A549 (cell line): ENCODE data around the gene NRXN3. TPM values are rescaled to one million over a fixed set of nuclear protein-coding genes. Genes with fewer than 3 reads are reported as not detected.

Experiments
- ATAC-seq, 2 experiments: fragments of 200-7000 bp in 1 of 2; fragments of >200 bp in 1 of 2; cut with Nextera tagmentation in 1 of 2; cut with Tn5 transposase in 1 of 2; 3 replicates each; pipeline versions ENCODE4 v1.8.0 to v1.9.1; 2018 to 2020; ENCODE audit warnings: mild to moderate bottlenecking in 1 of 2, moderate library complexity in 1 of 2
- CTCF ChIA-PET: fragments of 300-600 bp; sonication (Branson Sonifier 250); formaldehyde crosslinking; extraction: SDS; loops from one replicate; lab custom pipeline; 2021; ENCODE audit warnings: antibody characterized with exemption, inconsistent platforms; lab: Yijun Ruan, JAX
- POLR2A ChIA-PET: fragments of 350-600 bp; formaldehyde crosslinking; extraction: SDS; loops from one replicate; lab custom pipeline; 2021; ENCODE audit warnings: antibody characterized with exemption, inconsistent platforms; lab: Yijun Ruan, JAX
- DNase-seq, 2 experiments: peaks; one replicate each; pipeline versions ENCODE4 v3.0.0 to v3.0.0-alpha.2; 2011 to 2016; ENCODE audit warnings: low read depth in 1 of 2, low spot score in 1 of 2
- FAIRE-seq: peaks from 2 replicates; lab custom pipeline; 2011; peaks lifted over from hg19 to GRCh38; lab: Jason Lieb, UNC
- H3K27ac ChIP-seq, 2 experiments: fragments of >200 bp; sonication (Bioruptor Twin); formaldehyde crosslinking; 3 replicates each; pipeline ENCODE4 v1.5.1; 2016 to 2017
- H3K4me1 ChIP-seq: fragments of >200 bp; sonication (Bioruptor Twin); formaldehyde crosslinking; 3 replicates; pipeline ENCODE4 v1.6.1; 2016
- H3K4me2 ChIP-seq: fragments of >200 bp; sonication (Bioruptor Twin); formaldehyde crosslinking; 3 replicates; pipeline ENCODE4 v1.6.1; 2016
- H3K4me3 ChIP-seq: fragments of >200 bp; sonication (Bioruptor Twin); formaldehyde crosslinking; 3 replicates; pipeline ENCODE4 v1.5.1; 2016
- H3K9me3 ChIP-seq: fragments of >200 bp; sonication (Bioruptor Twin); formaldehyde crosslinking; 3 replicates; pipeline ENCODE4 v1.6.1; 2016
- BCL3 ChIP-seq: fragments of >200 bp; sonication (Bioruptor Twin); formaldehyde crosslinking; IDR thresholded peaks from 3 replicates; pipeline ENCODE4 v1.6.1; 2016
- BHLHE40 ChIP-seq: IDR thresholded peaks from 2 replicates; pipeline ENCODE4 v1.6.1; 2012; ENCODE audit warnings: low read depth, low read length, inconsistent platforms
- CBX2 ChIP-seq: fragments of 200-600 bp; sonication (generic); IDR thresholded peaks from 2 replicates; pipeline ENCODE4 v1.6.1; 2016; ENCODE audit warnings: low read depth, mild to moderate bottlenecking, borderline replicate concordance
- HDAC2 ChIP-seq: fragments of 200-600 bp; sonication (generic); IDR thresholded peaks from 2 replicates; pipeline ENCODE4 v1.6.1; 2016
- HMGXB4 ChIP-seq: fragments of 250-450 bp; sonication (Bioruptor Pico); IDR thresholded peaks from 2 replicates; pipeline ENCODE4 v1.5.0; 2021; ENCODE audit warnings: mild to moderate bottlenecking, moderate library complexity, borderline replicate concordance
- KDM5A ChIP-seq: fragments of 200-600 bp; sonication (generic); IDR thresholded peaks from 2 replicates; pipeline ENCODE4 v1.6.1; 2016; ENCODE audit warnings: antibody characterized with exemption, mild to moderate bottlenecking
- MAX ChIP-seq: IDR thresholded peaks from 2 replicates; pipeline ENCODE4 v1.6.1; 2012
- NPAS2 ChIP-seq: fragments of 250-450 bp; sonication (Bioruptor Pico); IDR thresholded peaks from 2 replicates; pipeline ENCODE4 v1.8.0; 2022; ENCODE audit warnings: mild to moderate bottlenecking, moderate library complexity, borderline replicate concordance
- POLR2A ChIP-seq: IDR thresholded peaks from 2 replicates; pipeline ENCODE4 v1.6.1; 2012; ENCODE audit warnings: mild to moderate bottlenecking, low read length
- POLR2AphosphoS2 ChIP-seq: conservative IDR thresholded peaks from 2 replicates; pipeline ENCODE4 v1.6.1; 2012; ENCODE audit warnings: low read length, improper control_type of control experiment, inconsistent platforms
- REST ChIP-seq: fragments of 200-600 bp; sonication (generic); IDR thresholded peaks from 2 replicates; pipeline ENCODE4 v1.6.1; 2016; ENCODE audit warnings: antibody characterized with exemption, mild to moderate bottlenecking, moderate library complexity
- RFX5 ChIP-seq: fragments of 450-650 bp; IDR thresholded peaks from 2 replicates; pipeline ENCODE4 v1.7.1; 2014; ENCODE audit warnings: antibody characterized with exemption, mild to moderate bottlenecking, moderate library complexity
- RNF2 ChIP-seq: fragments of 200-600 bp; sonication (generic); IDR thresholded peaks from 2 replicates; pipeline ENCODE4 v1.6.1; 2016; ENCODE audit warnings: low read depth, mild to moderate bottlenecking, antibody characterized with exemption, moderate library complexity, borderline replicate concordance
- TFCP2L1 ChIP-seq: fragments of 250-450 bp; sonication (Bioruptor Pico); IDR thresholded peaks from 2 replicates; pipeline ENCODE4 v1.5.0; 2021; ENCODE audit warnings: mild to moderate bottlenecking
- ZNF302 ChIP-seq: fragments of 250-450 bp; sonication (Bioruptor Pico); IDR thresholded peaks from 2 replicates; pipeline ENCODE4 v1.9.0; 2021; ENCODE audit warnings: inconsistent platforms, mild to moderate bottlenecking, moderate library complexity
- WGBS: methylation state at CpG from one replicate; pipeline ENCODE4 v1.1.6; 2017; ENCODE audit errors: missing lambda C conversion rate; 5-methylcytosine and 5-hydroxymethylcytosine counted together
- polyA plus RNA-seq, 4 experiments: library from polyadenylated mRNA; depleted of rRNA in 3 of 4; stranded (reverse); fragments of >200 nt; fragmentation: RNase III in 1 of 4; extraction: RNeasy Plus Mini Kit Qiagen cat#74134 plus additional on column Dnase treatment in 1 of 4; gene quantifications; 2 replicates in 3 of 4; 3 replicates in 1 of 4; pipeline ENCODE4 v1.2.3, GENCODE V29; 2011 to 2017

Gene NRXN3
- polyA plus RNA-seq, 2 of the 4 experiments (the other 2 are of a cell fraction) = 0.62 to 2.3 TPM

GRCh38 chr14:78383060-78383459, 212.9 kb downstream of the NRXN3 start:
- Histone ChIP-seq H3K4me1 (no peaks in the 10 kb centered on the region), H3K27ac (no peak overlapping the region), H3K4me2 (no peak overlapping the region), H3K4me3 (no peak overlapping the region), H3K9me3 (no peaks in the 10 kb centered on the region)
- ATAC-seq (no peak), DNase-seq (no peak), FAIRE-seq (no peak)
- 0% methylated on average over 3 of the region's 3 CpGs for WGBS
- 0 out of 2 replicates have a peak, but pooled peaks have one; percentile 1 for TF ChIP-seq POLR2A
- no peak for TF ChIP-seq RFX5
- no peak for TF ChIP-seq BCL3
- CTCF ChIA-PET = no interaction called here
- POLR2A ChIA-PET = no interaction called here

GRCh38 chr14:78398216-78398615, 228.0 kb downstream of the NRXN3 start:
- TF ChIP-seq RNF2 (no peak), CBX2 (no peak), KDM5A (no peak), RFX5 (no peak), POLR2AphosphoS2 (no peak), HDAC2 (no peak), BHLHE40 (no peak)
- ChIA-PET POLR2A (no interaction called here), CTCF (no interaction called here)
- FAIRE-seq = no peak
- H3K4me3 ChIP-seq = no peak overlapping the region
- H3K27ac ChIP-seq = no peak overlapping the region
- DNase-seq = no peak
- H3K4me1 ChIP-seq = no peaks in the 10 kb centered on the region
- no peak overlapping the region for H3K4me2 ChIP-seq
- ATAC-seq = no peak
- no peaks in the 10 kb centered on the region for H3K9me3 ChIP-seq
- 4% methylated on average over 1 of the region's 1 CpG for WGBS

GRCh38 chr14:78399316-78399889, 229.2 kb downstream of the NRXN3 start:
- ATAC-seq = no peak
- Histone ChIP-seq H3K9me3 (no peaks in the 10 kb centered on the region), H3K27ac (no peak overlapping the region), H3K4me2 (no peak overlapping the region), H3K4me3 (no peak overlapping the region), H3K4me1 (no peaks in the 10 kb centered on the region)
- 29% methylated on average over 3 of the region's 3 CpGs for WGBS
- ChIA-PET CTCF (no interaction called here), POLR2A (no interaction called here)
- no peak for FAIRE-seq
- no peak for DNase-seq
- no peak for TF ChIP-seq TFCP2L1 (CRISPR knock-in tag)
- TF ChIP-seq HMGXB4 (CRISPR knock-in tag) = no peak
- peak; percentile 90 for TF ChIP-seq REST

- TF ChIP-seq ZNF302 = no peak
- no peak for TF ChIP-seq HMGXB4 (CRISPR knock-in tag)
- no peak for TF ChIP-seq MAX
- TF ChIP-seq RNF2 = no peak
- no peak for TF ChIP-seq BHLHE40
- no peak for TF ChIP-seq NPAS2
- TF ChIP-seq, all 56 proteins: peak for 0
- ATAC-seq = no peak
- ChIA-PET POLR2A (no interaction called here), CTCF (no interaction called here)
- FAIRE-seq = no peak
- no peak for DNase-seq
- Histone ChIP-seq H3K27ac (no peak overlapping the region), H3K4me2 (no peak overlapping the region), H3K4me1 (no peaks in the 10 kb centered on the region), H3K4me3 (no peak overlapping the region), H3K9me3 (no peaks in the 10 kb centered on the region)
- 0% methylated on average over 3 of the region's 3 CpGs for WGBS
Observed at GRCh38 chr14:78401866-78402265, 231.7 kb downstream of the NRXN3 start.
